ENCODE measurements around the gene ACKR2.

DNA sequence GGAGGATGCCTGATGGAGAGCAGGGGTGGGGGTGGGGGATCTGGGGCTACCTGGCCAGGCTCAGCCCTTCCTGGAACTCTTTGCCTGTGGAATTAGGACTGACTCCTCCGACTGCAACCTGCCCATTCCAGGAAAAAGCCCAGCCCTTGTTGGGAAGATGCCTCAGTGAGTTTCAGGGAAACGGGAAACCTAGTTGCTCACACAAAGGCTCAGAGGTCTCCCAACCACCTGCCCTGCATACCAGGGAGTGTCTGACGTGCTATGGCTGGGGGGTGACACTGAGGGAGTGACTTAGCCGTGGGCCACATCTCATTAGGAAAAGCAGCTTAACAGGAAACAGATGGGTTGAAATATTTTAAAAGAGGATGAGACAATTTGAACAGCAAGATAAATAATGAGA, 38.5 kb downstream of the ACKR2 start:
- no peak for TF ChIP-seq CHD4 (IDR thresholded peaks at IDR 0.05; ENCODE audit: borderline replicate concordance, low read length)
- TF ChIP-seq NR3C1 (CRISPR knock-in tag; IDR thresholded peaks at IDR 0.05), result no peak
- TF ChIP-seq CEBPB (IDR thresholded peaks at IDR 0.05; ENCODE audit: borderline replicate concordance, low read depth, low read length), result no peak
- TF ChIP-seq, protein P1, sequence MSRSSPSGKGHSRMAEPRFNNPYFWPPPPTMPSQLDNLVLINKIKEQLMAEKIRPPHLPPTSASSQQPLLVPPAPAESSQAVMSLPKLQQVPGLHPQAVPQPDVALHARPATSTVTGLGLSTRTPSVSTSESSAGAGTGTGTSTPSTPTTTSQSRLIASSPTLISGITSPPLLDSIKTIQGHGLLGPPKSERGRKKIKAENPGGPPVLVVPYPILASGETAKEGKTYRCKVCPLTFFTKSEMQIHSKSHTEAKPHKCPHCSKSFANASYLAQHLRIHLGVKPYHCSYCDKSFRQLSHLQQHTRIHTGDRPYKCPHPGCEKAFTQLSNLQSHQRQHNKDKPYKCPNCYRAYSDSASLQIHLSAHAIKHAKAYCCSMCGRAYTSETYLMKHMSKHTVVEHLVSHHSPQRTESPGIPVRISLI (CRISPR knock-in tag; IDR thresholded peaks at IDR 0.05; ENCODE audit: borderline replicate concordance), result no peak
- TF ChIP-seq MEF2D (CRISPR knock-in tag; IDR thresholded peaks at IDR 0.05), result no peak
- TF ChIP-seq PHF8 (CRISPR knock-in tag; IDR thresholded peaks at IDR 0.05), result no peak
